Endothelial cell of umbilical vein (primary cell): ENCODE data around the gene NCEH1. TPM values are rescaled to one million over a fixed set of nuclear protein-coding genes. Genes with fewer than 3 reads are reported as not detected.
A peak's percentile ranks its signal among the peaks of the same experiment; 100 is the strongest.

Source experiments
- BruUV-seq: library from RNA; stranded (reverse); fragments of 400-500 nt; replicated peaks from 2 replicates; lab custom pipeline; 2021; lab: Mats Ljungman, UMichigan
- CTCF ChIA-PET: fragments of 300-600, 350-600 bp; sonication (Branson Sonifier 250); formaldehyde crosslinking; loops from one replicate; lab custom pipeline; 2021; ENCODE audit warnings: antibody characterized with exemption, inconsistent platforms; lab: Charles Lee
- POLR2A ChIA-PET: fragments of 300-600, 350-600 bp; sonication (Branson Sonifier 250); formaldehyde crosslinking; loops from one replicate; lab custom pipeline; 2021; ENCODE audit warnings: antibody characterized with exemption, inconsistent platforms; lab: Charles Lee
- DNase-seq: peaks from one replicate; pipeline ENCODE4 v3.0.0-alpha.2; 2011; ENCODE audit warnings: low read depth, low spot score
- FAIRE-seq: peaks from 2 replicates; lab custom pipeline; 2011; peaks lifted over from hg19 to GRCh38; lab: Jason Lieb, UNC
- H2AFZ ChIP-seq: 2 replicates; pipeline ENCODE4 v1.6.0; 2012; ENCODE audit warnings: low read depth, low read length, control low read depth, inconsistent platforms
- H3K27ac ChIP-seq: 2 replicates; pipeline ENCODE4 v1.5.1; 2011; ENCODE audit warnings: low read depth, mild to moderate bottlenecking, control low read depth, low read length, moderate library complexity; ENCODE audit not compliant: insufficient read depth
- H3K27me3 ChIP-seq, 2 experiments: 2 replicates each; pipeline versions ENCODE4 v1.6.0 to v1.6.1; 2011; ENCODE audit warnings: low read length in 2 of 2, mixed read lengths in 1 of 2; ENCODE audit not compliant: control insufficient read depth in 2 of 2, insufficient read depth in 2 of 2
- H3K36me3 ChIP-seq, 2 experiments: 2 replicates in 1 of 2; 3 replicates in 1 of 2; pipeline ENCODE4 v1.5.1; 2011; ENCODE audit warnings: low read length in 2 of 2, mild to moderate bottlenecking in 1 of 2, moderate library complexity in 1 of 2; ENCODE audit not compliant: control insufficient read depth in 2 of 2, insufficient read depth in 2 of 2; ENCODE audit errors: extremely low read depth in 1 of 2
- H3K4me1 ChIP-seq: 3 replicates; pipeline ENCODE4 v1.5.1; 2011; ENCODE audit warnings: mild to moderate bottlenecking, low read length; ENCODE audit not compliant: control insufficient read depth, insufficient read depth; ENCODE audit errors: extremely low read depth
- H3K4me2 ChIP-seq: 2 replicates; pipeline ENCODE4 v1.6.1; 2011; ENCODE audit warnings: low read length, control low read depth, mixed read lengths; ENCODE audit not compliant: insufficient read depth
- H3K4me3 ChIP-seq, 3 experiments: fragments of 200-600 bp in 1 of 3; sonication (generic), shearing (Covaris generic) in 1 of 3; replicated peaks in 1 of 3; 2 replicates each; pipeline ENCODE4 v1.5.1; 2011 to 2016; ENCODE audit warnings: control low read depth in 3 of 3, low read length in 3 of 3, mild to moderate bottlenecking in 2 of 3, inconsistent platforms in 1 of 3, low read depth in 1 of 3, moderate library complexity in 1 of 3; ENCODE audit not compliant: insufficient read depth in 1 of 3
- H3K79me2 ChIP-seq: 2 replicates; pipeline ENCODE4 v1.6.0; 2012; ENCODE audit warnings: low read length, inconsistent platforms; ENCODE audit not compliant: control insufficient read depth, insufficient read depth
- H3K9ac ChIP-seq: replicated peaks from 2 replicates; pipeline ENCODE3; 2011; ENCODE audit warnings: low read length, control low read depth; ENCODE audit not compliant: insufficient read depth; ENCODE audit errors: extremely low read depth
- H3K9me1 ChIP-seq: replicated peaks from 3 replicates; pipeline ENCODE4 v1.6.0; 2011; ENCODE audit warnings: mild to moderate bottlenecking, low read length; ENCODE audit not compliant: control insufficient read depth, insufficient read depth; ENCODE audit errors: extremely low read depth
- H3K9me3 ChIP-seq: replicated peaks from 2 replicates; pipeline ENCODE4 v1.5.1; 2012; ENCODE audit warnings: low read length, inconsistent platforms; ENCODE audit not compliant: control insufficient read depth, insufficient read depth
- H4K20me1 ChIP-seq: replicated peaks from 2 replicates; pipeline ENCODE3; 2011; ENCODE audit warnings: mild to moderate bottlenecking, low read length; ENCODE audit not compliant: control insufficient read depth, insufficient read depth; ENCODE audit errors: extremely low read depth
- EZH2 ChIP-seq: IDR thresholded peaks from 2 replicates; pipeline ENCODE4 v1.6.1; 2012; ENCODE audit warnings: borderline replicate concordance, low read depth, mild to moderate bottlenecking, moderate library complexity, low read length, inconsistent platforms; ENCODE audit not compliant: severe bottlenecking
- FOS ChIP-seq: IDR thresholded peaks from 2 replicates; pipeline ENCODE4 v1.6.1; 2011; ENCODE audit warnings: mild to moderate bottlenecking, low read length, moderate library complexity, borderline replicate concordance; ENCODE audit not compliant: insufficient read depth
- GATA2 ChIP-seq: IDR thresholded peaks from 2 replicates; pipeline ENCODE4 v1.7.0; 2011; ENCODE audit warnings: low read depth, mild to moderate bottlenecking, moderate library complexity, mixed read lengths, low read length; ENCODE audit not compliant: insufficient read length, insufficient read depth
- JUN ChIP-seq: IDR thresholded peaks from 2 replicates; pipeline ENCODE4 v1.6.1; 2011; ENCODE audit warnings: borderline replicate concordance, low read depth; ENCODE audit not compliant: insufficient read length, insufficient read depth
- MYC ChIP-seq: IDR thresholded peaks from one replicate; pipeline ENCODE4 v1.6.1; 2011; ENCODE audit warnings: mild to moderate bottlenecking, low read depth, low read length
- POLR2A ChIP-seq: IDR thresholded peaks from 2 replicates; pipeline ENCODE4 v1.6.1; 2012; ENCODE audit warnings: low read depth, mild to moderate bottlenecking, control low read depth, low read length
- POLR2AphosphoS5 ChIP-seq: IDR thresholded peaks from 2 replicates; pipeline ENCODE4 v1.6.1; 2012; ENCODE audit warnings: low read depth, mild to moderate bottlenecking, control low read depth, low read length, moderate library complexity; ENCODE audit not compliant: insufficient read depth
- dilution Hi-C: fragments of 300-500 bp; cut with MboI; formaldehyde crosslinking; loops from one replicate; pipeline ENCODE4 v1.15.0; 2019; ENCODE audit warnings: low sequenced_read_pairs; ENCODE audit not compliant: extremely low pct_ligation_motif_present
- intact Hi-C: fragments of 100-400 bp; cut with micrococcal nuclease; formaldehyde crosslinking; loops from one replicate; pipeline ENCODE4 v1.10.0; 2022
- polyA plus RNA-seq, 4 experiments: library from polyadenylated mRNA; depleted of rRNA in 3 of 4; stranded (reverse) in 3 of 4; unstranded in 1 of 4; fragments of >200 nt; gene quantifications; 2 replicates each; pipeline versions ENCODE4 v1.2.1 to v1.2.3, GENCODE V29; 2011 to 2012; ENCODE audit warnings: missing spikeins in 1 of 4
- total RNA-seq: library from RNA; stranded (reverse); gene quantifications from 2 replicates; pipeline ENCODE4 v1.2.3, GENCODE V29; 2021
- TF ChIP-seq, protein P1 (sequence below): IDR thresholded peaks from 2 replicates; pipeline ENCODE4 v1.6.1; 2011; ENCODE audit not compliant: insufficient read depth, insufficient read length
- TF ChIP-seq, protein P2 (sequence below), 2 donors: IDR thresholded peaks; 1 replicate in 1 of 2; 2 replicates in 1 of 2; pipeline ENCODE4 v1.5.1; 2011; ENCODE audit warnings: low read length in 2 of 2, mild to moderate bottlenecking in 2 of 2, moderate library complexity in 2 of 2, control low read depth in 1 of 2, inconsistent platforms in 1 of 2, low read depth in 1 of 2; ENCODE audit not compliant: insufficient read depth in 1 of 2; ENCODE audit errors: extremely low read depth in 1 of 2

NCEH1 gene
- total and polyA plus RNA-seq, 2 donors (not counting 3 experiments of a cell fraction or from before 2014, with no cell fraction given), result 10.0 to 20.3 TPM

DNA sequence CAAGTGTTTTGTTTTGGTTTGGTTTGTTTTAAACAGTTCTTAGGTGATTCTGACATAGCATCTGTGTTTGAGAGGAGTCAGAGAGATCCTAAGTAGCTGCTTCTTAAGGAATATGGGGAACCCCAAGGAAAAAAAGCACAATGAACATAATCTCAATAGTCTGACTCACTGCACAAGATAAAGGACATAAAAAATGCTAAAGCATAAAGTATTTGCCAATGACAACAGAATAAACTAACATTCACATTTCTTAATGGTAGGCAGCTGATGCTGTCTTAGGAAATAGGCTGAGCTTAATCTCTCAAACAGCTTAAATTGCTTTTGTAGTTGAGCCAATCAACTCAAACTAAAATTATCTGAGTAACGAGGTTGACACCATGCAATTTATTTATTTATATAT is 2.9 kb downstream of the NCEH1 start:
- BruUV-seq, result no TSS peak
- dilution Hi-C loops, result no loop called here
- Histone ChIP-seq H3K27ac (no peak overlapping the region), H3K9me1 (no peaks in the 10 kb centered on the region), H3K36me3 (no peaks in the 10 kb centered on the region), H3K9ac (no peak overlapping the region), H3K27me3 (no peaks in the 10 kb centered on the region), H4K20me1 (no peaks in the 10 kb centered on the region), H2AFZ (no peak overlapping the region), H3K9me3 (no peaks in the 10 kb centered on the region), H3K4me2 (no peak overlapping the region), H3K79me2 (peaks cover 60% of the 10 kb centered on the region), H3K4me1 (peaks cover 26% of the 10 kb centered on the region), H3K4me3 (no peak overlapping the region)
- DNase-seq, result peak; percentile 60
- POLR2A ChIA-PET, result interaction anchor here (0.6 kb wide), 1 partner anchor 42 kb away, joined by 7 read pairs; no protein-coding TSS in a partner anchor
- CTCF ChIA-PET, result interaction anchor here (0.8 to 1.5 kb wide), 5 partner anchors 8 to 35 kb away, joined by 3 to 9 read pairs (median 4); no protein-coding TSS in a partner anchor
- FAIRE-seq, result no peak
- no peak for TF ChIP-seq JUN
- TF ChIP-seq, protein P1, sequence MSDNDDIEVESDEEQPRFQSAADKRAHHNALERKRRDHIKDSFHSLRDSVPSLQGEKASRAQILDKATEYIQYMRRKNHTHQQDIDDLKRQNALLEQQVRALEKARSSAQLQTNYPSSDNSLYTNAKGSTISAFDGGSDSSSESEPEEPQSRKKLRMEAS, result no peak
- TF ChIP-seq POLR2AphosphoS5, result no peak
- TF ChIP-seq GATA2, result no peak
- no peak for TF ChIP-seq FOS
- TF ChIP-seq EZH2, result no peak
- no peak for TF ChIP-seq MYC
- TF ChIP-seq, protein P2, sequence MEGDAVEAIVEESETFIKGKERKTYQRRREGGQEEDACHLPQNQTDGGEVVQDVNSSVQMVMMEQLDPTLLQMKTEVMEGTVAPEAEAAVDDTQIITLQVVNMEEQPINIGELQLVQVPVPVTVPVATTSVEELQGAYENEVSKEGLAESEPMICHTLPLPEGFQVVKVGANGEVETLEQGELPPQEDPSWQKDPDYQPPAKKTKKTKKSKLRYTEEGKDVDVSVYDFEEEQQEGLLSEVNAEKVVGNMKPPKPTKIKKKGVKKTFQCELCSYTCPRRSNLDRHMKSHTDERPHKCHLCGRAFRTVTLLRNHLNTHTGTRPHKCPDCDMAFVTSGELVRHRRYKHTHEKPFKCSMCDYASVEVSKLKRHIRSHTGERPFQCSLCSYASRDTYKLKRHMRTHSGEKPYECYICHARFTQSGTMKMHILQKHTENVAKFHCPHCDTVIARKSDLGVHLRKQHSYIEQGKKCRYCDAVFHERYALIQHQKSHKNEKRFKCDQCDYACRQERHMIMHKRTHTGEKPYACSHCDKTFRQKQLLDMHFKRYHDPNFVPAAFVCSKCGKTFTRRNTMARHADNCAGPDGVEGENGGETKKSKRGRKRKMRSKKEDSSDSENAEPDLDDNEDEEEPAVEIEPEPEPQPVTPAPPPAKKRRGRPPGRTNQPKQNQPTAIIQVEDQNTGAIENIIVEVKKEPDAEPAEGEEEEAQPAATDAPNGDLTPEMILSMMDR (IDR thresholded peaks at IDR 0.05; ENCODE audit: extremely low read depth in 1 of 2, insufficient read depth in 1 of 2, low read depth in 1 of 2, low read length in 2 of 2), result no peak
- TF ChIP-seq POLR2A, result no peak
- intact Hi-C loops, result no loop called here
